ENCODE data around the gene PDE1A.

- TF ChIP-seq CTCF (IDR thresholded peaks at IDR 0.05; ENCODE audit: insufficient read depth, low read length) = no peak
- TF ChIP-seq POLR2AphosphoS5 (IDR thresholded peaks at IDR 0.05; ENCODE audit: low read depth) = no peak
- TF ChIP-seq SPI1 (IDR thresholded peaks at IDR 0.05; ENCODE audit: borderline replicate concordance, low read depth) = no peak
- TF ChIP-seq GABPA (IDR thresholded peaks at IDR 0.05; ENCODE audit: low read depth) = no peak
- no peak for TF ChIP-seq REST (IDR thresholded peaks at IDR 0.05; ENCODE audit: insufficient replicate concordance, low read depth)
These were observed 216.2 kb downstream of the PDE1A start for GRCh38 chr2:182210669-182211068.

Data from HL-60 (cell line).